GM23338 (cell line): ENCODE results near the gene LINGO4.

Experiments used
- CTCF ChIP-seq, 2 experiments: fragments of 200-600 bp in 1 of 2; sonication (generic) in 1 of 2; conservative IDR thresholded peaks; 2 replicates each; pipeline versions ENCODE4 v1.5.1 to v1.6.1; 2016 to 2017; ENCODE audit warnings: antibody characterized with exemption in 2 of 2, low read depth in 2 of 2, mild to moderate bottlenecking in 2 of 2, moderate library complexity in 1 of 2
- ETS1 ChIP-seq: IDR thresholded peaks from 2 replicates; pipeline ENCODE4 v1.6.1; 2016; ENCODE audit warnings: antibody characterized with exemption
- EZH2 ChIP-seq: fragments of 200-600 bp; sonication (generic); IDR thresholded peaks from one replicate; pipeline ENCODE4 v1.8.0; 2017; ENCODE audit warnings: antibody characterized with exemption, mild to moderate bottlenecking, low read depth; ENCODE audit not compliant: unreplicated experiment
- POLR2AphosphoS5 ChIP-seq: IDR thresholded peaks from 2 replicates; pipeline ENCODE4 v1.6.1; 2016; ENCODE audit warnings: antibody characterized with exemption, low read depth
- REST ChIP-seq: IDR thresholded peaks from one replicate; pipeline ENCODE4 v1.6.1; 2018; ENCODE audit warnings: antibody characterized with exemption; ENCODE audit not compliant: unreplicated experiment
- STAT1 ChIP-seq: IDR thresholded peaks from one replicate; pipeline ENCODE4 v1.6.1; 2016; ENCODE audit warnings: antibody characterized with exemption; ENCODE audit not compliant: unreplicated experiment

GRCh38 chr1:151838222-151839081, 33.2 kb upstream of the LINGO4 start:
- TF ChIP-seq CTCF (conservative IDR thresholded peaks at IDR 0.05; ENCODE audit: low read depth in 2 of 2) (no peak), POLR2AphosphoS5 (no peak), EZH2 (no peak), ETS1 (no peak), STAT1 (no peak), REST (no peak)
